ENCODE data around the gene TAF4B.
"Not testable (repeated sequence)": the region's sequence is repeated elsewhere in the genome, so short reads cannot be mapped to it uniquely, and the experiment has no call there.

Gene TAF4B

DNA sequence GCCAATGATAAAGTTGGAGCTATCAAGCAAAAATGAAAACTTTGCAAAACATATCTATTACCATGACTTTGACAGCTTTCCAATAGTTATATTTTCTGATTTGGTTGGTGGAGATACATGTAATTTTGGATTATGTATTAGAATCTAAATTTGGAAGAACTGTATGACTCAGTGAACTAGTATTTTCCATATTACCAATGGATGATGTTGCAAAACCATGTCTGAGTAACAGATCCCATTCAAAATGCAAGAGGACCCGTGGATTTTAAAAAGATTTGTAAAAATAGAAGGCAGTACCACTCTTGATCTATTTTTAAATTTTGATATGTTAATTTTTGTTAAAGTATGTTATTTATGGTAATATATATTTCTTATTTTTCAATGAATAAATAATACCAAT lies 83.0 kb downstream of the TAF4B start:
- no peak for DNase-seq

DNA sequence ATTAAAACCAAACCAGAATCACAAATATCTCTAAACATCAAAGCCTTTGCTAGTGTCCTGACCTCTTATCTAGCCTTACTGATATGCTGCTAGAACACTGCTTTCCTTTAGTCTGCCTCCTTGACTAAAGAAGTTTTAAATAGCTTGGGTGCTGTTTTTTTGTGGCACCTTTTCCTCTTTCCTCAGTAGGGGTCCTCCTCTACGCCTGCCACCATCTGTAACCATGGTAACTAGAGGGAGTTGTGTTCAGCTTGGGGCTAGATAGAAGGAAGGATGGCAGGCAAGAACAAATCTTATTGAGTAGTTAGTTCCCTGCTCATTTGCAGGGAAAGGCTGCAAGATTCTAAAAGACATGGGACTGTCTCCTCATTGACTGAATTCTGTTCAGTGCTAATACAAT lies 86.0 kb downstream of the TAF4B start:
- no peak for DNase-seq

DNA sequence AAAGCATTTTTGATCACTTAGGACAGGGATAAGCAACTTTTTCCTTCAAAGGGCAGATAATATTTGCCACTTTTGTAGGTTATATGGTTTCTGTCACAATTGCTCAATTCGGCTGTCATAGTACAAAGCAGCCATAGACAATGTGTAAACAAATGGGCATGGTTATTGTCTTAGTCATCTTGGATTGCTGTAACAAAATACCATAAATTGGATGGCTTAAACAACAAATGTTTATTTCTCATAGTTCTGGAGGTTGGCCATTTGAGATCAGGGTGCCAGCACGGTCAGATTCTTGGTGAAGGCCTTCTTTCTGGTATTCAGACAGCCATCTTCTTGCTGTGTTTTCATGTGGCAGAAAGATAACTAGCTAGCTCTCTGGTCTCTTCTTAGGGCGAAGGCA lies 91.2 kb downstream of the TAF4B start:
- DNase-seq, result no peak

DNA sequence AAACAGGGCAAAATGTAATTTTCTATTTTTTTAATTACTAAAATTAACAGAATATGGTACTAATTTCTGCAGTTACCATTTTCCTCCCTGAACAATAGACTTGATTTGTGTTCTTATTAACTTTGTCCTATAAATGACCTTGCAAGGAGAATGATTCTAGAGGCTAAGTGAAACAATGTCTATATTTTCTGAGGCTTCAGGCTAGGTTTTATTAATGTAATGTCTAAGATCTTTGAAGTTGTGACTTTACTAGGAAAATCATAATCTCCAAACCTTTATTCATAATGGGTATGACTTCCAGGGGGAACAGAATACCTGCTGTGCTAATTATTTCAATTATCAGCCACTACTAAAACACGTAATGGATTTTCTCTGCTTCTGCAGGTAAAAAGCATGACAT lies 94.4 kb downstream of the TAF4B start:
- DNase-seq, result no peak

DNA sequence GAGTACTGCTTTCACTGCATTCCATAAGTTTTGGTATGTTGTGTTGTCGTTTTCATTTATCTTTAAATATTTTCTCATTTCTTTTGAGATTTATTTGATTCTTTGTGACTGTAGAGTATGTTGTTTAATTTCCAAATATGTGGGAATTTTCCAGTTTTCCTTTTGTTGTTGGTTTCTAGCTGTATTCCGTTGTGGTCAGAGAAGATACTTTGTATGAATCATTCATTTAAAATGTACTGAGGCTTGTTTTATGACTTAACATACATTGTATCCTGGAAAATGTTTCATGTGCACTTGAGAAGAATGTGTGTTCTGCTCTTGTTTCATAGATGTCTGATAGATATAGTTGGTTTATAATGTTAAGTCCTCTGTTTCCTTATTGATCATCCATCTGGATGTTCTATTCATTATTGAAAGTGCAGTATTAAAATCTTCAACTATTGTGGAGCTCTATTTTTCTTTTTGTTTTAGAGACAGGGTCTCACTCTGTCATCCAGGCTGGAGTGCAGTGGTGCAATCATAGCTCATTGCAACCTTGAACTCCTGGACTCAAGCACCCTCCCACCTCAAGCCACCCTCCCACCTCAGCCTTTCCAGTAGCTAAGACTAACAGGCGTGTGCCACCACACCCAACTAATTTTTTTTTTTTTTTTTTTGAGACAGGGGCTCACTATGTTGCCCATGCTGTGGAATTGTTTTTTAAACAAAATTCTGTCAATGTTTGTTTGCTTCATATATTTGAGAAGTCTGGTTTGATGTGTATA lies 96.8 kb downstream of the TAF4B start:
- no peak for DNase-seq

DNA sequence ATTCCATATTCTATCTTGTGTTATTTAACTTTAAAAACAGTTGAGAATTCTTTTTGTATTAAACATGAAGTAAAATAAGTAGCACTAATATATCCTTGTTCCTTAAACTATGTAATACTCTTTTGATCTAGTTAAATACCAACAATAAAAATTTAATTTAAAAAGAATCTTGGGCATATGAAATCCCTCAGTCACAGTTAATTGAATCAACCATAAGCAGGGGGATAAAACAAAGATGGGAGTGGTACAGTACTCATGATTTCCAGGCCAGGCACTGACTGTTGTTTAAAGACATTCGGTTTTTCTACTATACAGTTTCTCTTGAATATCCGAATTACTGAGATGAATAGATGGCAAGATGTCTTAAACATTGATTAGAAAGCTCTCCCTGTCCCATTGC lies 99.5 kb downstream of the TAF4B start:
- no peak for DNase-seq

DNA sequence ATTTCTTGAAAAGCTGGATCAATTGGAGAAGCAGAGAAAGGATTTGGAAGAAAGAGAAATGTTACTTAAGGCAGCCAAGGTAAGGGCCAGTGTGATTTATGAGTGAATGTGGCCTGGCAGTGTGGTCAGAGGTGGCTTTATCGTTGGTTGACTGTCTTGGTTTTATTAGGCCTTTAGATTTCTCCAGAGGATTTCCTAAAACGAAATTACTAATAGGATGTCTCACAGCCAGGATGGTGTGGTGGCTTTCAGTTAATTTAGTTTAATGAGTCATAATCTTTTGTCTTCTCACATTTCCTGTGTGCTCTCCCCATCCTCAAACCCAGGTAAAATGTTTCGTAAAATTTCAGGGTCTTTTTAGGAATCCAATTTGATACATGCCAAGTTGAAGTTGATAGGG lies 100.8 kb downstream of the TAF4B start:
- no peak for DNase-seq

DNA sequence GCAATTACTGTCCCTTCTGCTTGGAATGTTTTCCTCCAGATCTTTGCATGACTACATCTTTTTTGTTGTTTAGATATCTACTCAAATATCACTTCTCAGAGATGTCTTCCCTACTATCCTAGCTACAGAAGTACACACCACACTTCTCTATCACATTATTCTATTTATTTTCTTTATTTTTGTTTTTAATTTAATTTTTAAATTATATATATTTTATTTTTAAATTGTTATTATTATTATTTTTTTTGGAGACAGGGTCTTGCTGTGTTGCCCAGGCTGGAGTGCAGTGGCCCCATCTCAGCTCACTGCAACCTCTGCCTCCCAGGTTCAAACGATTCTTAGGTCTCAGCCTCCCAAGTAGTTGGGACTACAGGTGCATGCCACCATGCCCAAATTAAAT lies 106.7 kb downstream of the TAF4B start:
- DNase-seq, result no peak

DNA sequence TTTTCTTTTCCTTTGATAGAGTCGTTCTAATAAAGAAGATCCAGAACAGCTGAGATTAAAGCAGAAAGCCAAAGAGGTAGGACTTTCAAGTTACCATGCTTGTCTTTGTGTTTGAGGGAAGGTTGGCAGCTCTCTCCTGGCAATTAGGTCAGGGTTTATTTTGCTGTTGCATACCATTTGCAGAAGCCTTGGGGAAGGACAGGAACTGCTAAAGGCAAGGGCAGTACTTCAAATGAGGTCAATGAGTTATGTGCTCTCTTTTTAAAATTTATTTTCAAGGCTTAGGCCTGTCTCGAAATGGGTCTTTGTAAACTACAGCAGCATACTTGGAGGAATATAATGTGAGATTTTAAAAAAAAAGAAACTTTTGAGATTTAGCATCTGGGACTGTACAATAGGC lies 108.9 kb downstream of the TAF4B start:
- DNase-seq, result no peak

DNA sequence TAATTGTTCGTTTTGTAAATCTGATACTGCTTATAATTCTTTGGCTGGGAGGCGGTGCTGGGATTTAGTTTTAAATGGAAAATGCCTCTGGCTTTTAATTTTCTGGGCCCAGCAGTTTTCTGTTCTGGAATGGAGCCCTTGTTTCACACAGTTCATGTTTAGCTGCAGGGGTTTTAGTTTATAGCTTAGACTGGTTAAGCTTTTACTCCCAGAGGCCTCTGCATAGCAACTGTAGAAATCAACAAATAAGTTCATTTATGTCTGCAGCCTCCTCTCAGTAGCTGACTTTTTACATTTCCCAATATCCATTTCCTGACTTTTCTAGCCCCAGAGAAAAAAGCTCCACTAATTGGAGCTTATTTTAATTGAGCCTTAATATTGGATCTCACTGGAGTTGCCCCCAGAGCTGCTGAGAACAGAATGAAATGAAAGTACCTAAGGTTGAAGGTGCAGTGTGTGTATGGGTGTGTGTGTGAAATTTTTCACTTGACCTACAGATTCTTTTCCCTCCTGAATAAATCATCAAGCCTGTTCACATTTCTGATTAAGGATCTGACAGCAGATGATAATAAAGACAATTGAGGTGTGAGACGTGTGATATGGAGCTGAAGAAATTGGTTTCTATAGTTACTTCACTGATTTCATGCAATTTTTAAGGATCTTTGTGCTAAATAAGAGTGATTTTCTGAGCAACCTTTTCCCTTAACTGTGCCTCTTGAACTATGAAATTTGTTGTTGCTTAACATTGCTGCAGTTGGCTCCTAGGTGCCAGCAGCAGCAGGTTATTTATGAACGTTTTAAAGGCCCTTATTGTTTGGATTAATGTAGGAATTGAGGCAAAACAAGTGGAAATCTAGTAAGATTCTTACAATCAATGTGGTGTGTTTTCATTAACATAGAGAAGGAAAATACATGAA lies 109.6 kb downstream of the TAF4B start:
- peak; percentile 11 for DNase-seq

DNA sequence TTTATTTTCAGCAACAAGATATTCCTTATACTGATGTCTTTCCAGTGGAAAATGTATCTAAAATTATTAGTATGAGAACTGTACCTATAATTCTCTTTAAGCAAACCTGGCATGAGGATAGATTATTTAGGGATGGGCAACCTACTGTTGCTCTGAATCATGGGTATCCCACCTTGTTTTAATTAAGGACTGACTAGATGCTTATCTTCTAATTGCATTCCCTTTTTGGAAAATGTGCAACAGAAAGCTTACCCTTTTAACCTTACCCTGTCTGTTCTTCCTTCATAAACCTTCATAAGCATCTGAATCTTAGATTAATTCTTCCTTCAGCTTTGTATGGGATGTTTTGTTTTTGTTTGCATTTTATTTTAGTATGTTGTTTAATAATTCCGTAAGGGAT lies 110.3 kb downstream of the TAF4B start:
- DNase-seq, result no peak

DNA sequence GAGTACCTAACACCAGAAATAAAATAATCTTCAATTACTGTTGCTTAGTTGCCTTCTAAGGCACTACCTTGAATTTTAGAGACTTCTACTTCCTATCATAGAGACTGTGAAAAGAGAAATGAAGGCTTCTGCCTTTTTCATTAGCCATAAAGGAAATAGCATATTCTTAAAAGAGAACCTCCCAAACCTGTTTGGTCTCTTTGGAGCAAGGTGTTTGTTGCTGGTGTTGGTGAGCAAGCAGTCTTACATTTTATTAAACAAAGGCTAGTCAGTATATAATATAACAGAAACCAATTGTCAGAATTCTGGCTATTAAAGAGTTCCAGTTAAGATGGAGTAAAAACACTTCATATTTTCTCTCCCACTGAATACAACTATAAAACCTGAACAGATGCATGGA lies 116.4 kb downstream of the TAF4B start:
- no peak for DNase-seq

DNA sequence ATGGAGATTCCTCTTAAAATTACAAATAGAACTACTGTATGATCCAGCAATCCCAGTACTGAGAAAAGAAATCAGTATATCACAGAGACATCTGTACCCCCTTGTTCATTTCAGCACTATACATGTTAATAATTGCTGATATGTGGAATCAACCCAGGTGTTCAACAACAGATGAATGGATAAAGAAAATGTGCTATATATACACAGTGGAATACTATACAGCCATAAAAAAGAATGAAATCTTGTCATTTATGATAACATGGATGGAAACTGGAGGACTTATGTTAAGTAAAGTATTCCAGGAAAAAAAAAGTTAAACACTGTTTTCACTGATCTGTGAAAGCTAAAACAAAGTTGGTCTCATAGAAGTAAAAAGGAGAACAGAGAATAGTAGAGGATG lies 124.7 kb downstream of the TAF4B start:
- DNase-seq, result no peak

DNA sequence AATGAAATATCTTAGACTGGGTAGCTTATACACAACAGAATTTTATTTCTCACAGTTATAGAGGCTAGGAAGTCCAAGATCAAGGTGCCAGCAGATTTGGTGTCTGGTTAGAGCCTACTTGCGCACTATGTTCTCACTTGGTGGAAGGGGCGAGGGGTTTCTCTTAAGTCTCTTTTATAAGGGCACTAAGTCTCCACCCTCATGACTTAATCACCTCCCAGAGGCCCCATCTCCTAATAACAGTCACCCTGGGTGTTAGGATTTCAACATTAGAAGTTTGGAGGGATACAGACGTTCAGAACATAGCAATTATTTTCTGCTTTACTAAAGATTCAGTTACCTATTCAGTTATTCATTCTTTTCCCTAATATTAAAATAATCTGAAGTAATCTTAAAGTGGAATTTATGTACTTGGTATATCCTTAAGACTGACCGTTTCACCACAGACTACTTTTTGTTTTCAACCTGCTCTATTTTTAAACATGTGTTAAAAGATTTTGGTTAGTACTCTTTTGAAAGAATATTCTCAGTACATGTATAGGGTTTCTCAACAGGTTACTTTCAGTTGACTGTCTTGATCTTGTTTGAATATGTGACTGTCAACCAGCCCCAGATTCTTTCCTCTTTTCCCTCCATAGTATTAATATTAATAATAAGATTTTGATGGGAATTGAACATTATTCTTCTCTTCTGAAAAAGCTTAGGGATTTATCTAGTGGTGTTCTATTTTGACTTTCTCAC lies 130.0 kb downstream of the TAF4B start:
- DNase-seq, result no peak

DNA sequence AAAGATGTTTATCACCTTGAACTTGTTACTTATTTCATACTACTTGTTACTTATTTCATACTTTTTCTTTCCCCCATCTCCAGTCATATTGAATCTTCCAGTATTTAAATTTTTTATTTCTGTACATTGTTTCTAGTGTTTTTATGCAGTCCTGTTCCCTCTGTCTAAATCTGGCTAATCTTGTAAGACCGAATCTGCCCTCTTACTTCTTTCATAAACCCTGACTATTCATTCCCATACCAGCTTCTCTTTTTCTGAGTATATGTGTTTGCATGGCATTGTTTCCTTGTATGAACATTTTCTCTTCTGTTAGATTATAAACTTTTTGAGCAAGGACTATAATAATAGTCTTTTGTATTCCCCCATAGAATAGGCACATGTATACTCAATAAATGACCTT lies 131.7 kb downstream of the TAF4B start:
- no peak for DNase-seq

DNA sequence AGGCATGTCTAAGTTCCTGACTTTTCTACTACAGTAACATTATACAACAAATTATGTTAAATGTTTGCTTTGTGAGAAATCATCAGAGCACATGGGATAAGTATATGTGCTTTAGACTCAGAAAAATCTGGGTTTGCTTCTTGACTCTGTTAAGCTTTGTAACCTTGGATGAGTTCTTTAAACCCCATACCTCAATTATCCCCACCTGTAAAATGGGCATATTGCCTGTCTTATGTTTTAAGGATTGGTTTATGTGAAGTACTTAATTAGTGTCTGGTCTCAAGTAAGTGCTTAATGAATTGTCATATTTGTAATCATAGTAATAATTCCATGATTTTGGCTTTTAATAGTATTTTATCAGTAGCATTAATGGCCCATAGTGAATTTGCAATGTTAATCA lies 135.8 kb downstream of the TAF4B start:
- no peak for DNase-seq

DNA sequence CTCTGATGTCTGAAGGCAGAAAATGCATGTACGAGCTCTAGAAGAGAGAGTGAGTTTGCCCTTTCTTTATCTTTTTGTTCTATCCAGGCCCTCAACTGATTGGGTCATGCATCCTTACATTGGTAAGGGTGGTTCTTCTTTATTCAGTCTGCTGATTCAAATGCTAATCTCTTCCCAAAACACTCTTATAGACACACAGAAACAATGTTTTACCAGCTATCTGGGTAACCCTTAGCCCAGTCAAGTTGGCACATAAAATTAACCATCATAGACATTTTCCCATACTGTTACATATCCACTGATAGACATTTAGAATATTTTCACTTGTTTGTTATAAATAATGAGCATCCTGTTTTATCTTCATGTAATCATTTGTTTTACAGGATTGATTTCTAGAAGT lies 141.2 kb downstream of the TAF4B start:
- no peak for DNase-seq

DNA sequence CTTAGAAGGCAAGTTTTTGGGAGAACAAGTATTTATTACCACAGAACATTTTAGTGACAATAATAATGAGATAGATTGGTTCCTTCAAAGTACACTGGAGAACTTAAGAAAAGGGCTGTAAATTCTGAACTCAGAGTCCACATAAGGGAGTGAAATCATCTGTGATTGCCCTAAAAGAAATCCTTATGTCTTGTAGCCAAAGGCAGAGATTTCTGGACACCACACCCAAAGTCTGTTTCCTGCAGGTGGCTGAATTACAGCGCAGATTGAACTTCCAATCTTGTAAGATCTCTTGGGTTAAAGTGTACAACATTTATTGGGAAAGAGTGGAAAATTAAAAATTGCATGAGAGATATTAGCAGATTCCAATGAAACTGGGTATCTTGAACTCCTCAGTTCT lies 143.8 kb downstream of the TAF4B start:
- no peak for DNase-seq

DNA sequence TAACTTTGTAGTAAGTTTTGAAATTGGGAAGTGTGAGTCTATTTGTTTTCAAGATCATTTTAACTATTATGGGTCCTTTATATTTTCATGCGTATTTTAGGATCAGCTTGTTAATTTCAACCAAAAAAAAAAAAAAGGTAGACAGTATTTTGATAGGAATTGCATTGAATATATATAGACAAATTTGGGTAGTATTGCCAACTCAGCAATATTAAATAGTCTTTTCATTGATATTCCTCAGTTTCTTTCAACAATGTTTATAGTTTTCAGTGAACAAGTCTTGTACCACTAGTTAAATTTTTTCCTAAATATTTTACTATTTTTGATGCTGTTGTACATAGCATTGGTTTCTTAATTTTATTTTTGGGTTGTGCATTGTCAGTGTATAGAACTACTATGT lies 149.9 kb downstream of the TAF4B start:
- no peak for DNase-seq

DNA sequence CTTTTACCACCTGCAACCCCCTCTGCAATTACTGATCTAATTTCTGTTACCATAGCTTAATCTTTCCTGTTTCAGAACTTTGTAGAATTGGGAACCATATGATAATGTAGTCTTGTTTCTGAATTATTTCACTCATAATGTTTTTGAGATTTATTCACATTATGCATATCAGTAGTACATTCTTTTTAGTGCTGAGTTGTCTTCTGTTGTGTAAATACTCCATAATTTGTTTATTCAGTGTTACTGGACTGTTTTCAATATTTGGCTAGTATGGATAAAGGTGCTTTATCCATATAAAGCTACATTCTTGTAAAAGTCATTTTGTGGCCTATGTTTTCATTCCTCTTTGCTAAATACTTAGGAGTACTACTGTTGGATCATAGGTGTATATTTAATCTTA lies 152.5 kb downstream of the TAF4B start:
- no peak for DNase-seq

DNA sequence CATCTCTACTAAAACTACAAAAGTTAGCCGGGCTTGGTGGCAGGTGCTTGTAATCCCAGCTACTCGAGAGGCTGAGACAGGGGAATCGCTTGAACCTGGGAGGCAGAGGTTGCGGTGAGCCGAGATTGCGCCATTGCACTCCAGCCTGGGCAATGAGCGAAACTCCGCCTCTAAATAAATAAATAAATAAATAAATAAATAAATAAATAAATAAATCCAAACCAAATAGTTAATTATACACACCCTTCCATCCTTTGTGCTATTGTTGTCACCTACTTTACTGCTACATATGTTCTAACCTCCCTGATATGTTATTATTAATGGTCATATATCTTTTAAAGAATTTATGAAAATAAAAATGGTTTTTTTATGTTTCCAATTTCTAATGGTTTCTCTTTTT lies 155.3 kb downstream of the TAF4B start:
- DNase-seq, result not testable (repeated sequence)

DNA sequence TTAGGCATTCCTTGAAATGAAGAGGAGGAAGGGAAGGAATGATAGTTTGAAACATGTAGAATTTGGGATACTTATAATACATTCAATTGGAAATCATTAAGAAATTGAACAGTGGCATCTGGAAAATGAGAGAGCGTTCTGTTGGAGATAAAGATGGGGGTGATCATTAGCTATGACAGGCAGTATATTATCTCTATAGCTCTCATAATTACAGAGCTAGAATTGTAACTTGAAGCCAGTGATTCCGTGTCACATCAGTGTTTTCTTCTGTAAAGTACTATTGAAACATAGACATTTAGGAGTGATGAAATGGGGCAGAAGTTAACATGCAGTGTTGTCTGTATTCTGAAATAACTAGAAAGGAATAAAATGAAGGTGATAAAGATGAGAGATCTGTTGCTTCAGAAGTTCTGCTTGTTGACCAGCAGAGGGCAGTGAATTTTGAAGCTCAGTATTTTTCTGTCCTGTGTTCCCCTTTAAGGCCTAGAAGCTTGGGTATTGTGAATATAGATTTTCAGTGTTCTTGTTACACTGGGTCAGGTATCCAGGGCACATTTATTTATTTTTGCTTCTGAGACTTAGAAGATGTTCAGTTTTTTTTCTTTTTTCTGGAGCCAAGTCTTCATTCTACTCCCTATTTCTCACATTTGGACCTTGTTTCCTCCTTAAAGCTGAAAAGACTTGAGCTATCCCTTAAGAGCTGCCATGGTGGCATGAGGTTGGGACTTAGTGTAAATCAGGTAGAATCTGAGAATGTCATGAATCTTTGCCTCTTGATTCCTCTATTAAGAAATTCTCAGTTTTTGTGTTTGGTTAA lies 157.4 kb downstream of the TAF4B start:
- DNase-seq, result peak; percentile 53

DNA sequence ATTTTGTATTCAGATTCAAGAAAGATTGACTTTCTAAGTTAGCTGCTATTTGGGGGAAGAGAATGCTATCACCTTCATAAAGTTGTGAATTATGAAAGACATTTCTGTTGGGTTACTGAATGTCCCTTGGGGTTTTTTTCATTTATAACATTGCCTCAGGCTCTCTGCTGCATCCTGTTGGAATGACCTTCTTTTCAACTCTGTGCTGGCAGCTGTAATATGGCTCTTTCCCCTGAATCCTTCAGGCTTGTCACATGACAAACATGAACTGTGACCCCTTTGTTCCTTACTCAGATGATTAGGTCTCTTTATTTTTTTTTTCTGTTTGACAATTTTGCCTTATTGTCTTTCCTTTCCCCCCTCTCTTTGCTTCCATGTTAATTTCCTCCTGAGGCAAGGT lies 159.8 kb downstream of the TAF4B start:
- DNase-seq, result peak; percentile 13
